PC-3 (cell line): ENCODE measurements around the gene XAGE1A.

ENCODE experiments used
- CTCF ChIP-seq: fragments of 300-600 bp; sonication (generic); conservative IDR thresholded peaks from 2 replicates; pipeline ENCODE4 v1.5.1; 2017; ENCODE audit warnings: antibody characterized with exemption, low read depth, mild to moderate bottlenecking, low read length
- EZH2 ChIP-seq: fragments of 300-600 bp; sonication (generic); IDR thresholded peaks from one replicate; pipeline ENCODE4 v1.6.1; 2017; ENCODE audit warnings: antibody characterized with exemption, mild to moderate bottlenecking, low read length; ENCODE audit not compliant: unreplicated experiment
- EZH2phosphoT487 ChIP-seq: fragments of 300-600 bp; sonication (generic); IDR thresholded peaks from 2 replicates; pipeline ENCODE4 v1.6.1; 2018; ENCODE audit warnings: mild to moderate bottlenecking, antibody characterized with exemption, low read length, borderline replicate concordance

- TF ChIP-seq CTCF (no peak), EZH2phosphoT487 (no peak), EZH2 (no peak)
Observed at GRCh38 chrX:52507331-52507730, 11.7 kb downstream of the XAGE1A start.
